NCI-H510A (cell line): Measurements from ENCODE around the gene CD96.

Experiments used
- DNase-seq: peaks from one replicate; lab custom pipeline; 2025; lab: John Stamatoyannopoulos, UW

Gene CD96

GRCh38 chr3:111566844-111567243 lies 24.8 kb downstream of the CD96 start:
- DNase-seq: no peak

- no peak for DNase-seq
These were observed 26.4 kb downstream of the CD96 start for GRCh38 chr3:111568355-111568754.

- no peak for DNase-seq
These were observed 26.9 kb downstream of the CD96 start for GRCh38 chr3:111568911-111569310.

GRCh38 chr3:111570404-111571030 lies 28.5 kb downstream of the CD96 start:
- DNase-seq: no peak

- no peak for DNase-seq
These were observed 29.3 kb downstream of the CD96 start for GRCh38 chr3:111571282-111571681.

GRCh38 chr3:111571907-111572460 lies 30.0 kb downstream of the CD96 start:
- DNase-seq: no peak

- DNase-seq: no peak
These were observed 35.1 kb downstream of the CD96 start for GRCh38 chr3:111577113-111577512.

GRCh38 chr3:111577798-111578685 lies 36.0 kb downstream of the CD96 start:
- DNase-seq: no peak

GRCh38 chr3:111578867-111579266 lies 36.9 kb downstream of the CD96 start:
- no peak for DNase-seq

GRCh38 chr3:111579495-111579894 lies 37.5 kb downstream of the CD96 start:
- DNase-seq: no peak

- no peak for DNase-seq
These were observed 39.6 kb downstream of the CD96 start for GRCh38 chr3:111581403-111582119.

GRCh38 chr3:111582120-111582474 lies 40.1 kb downstream of the CD96 start:
- no peak for DNase-seq

- DNase-seq: no peak
These were observed 42.7 kb downstream of the CD96 start for GRCh38 chr3:111584744-111585143.

- DNase-seq: no peak
These were observed 43.2 kb downstream of the CD96 start for GRCh38 chr3:111585217-111585616.

- DNase-seq: no peak
These were observed 46.5 kb downstream of the CD96 start for GRCh38 chr3:111588527-111588926.

- no peak for DNase-seq
These were observed 47.5 kb downstream of the CD96 start for GRCh38 chr3:111589303-111590142.

GRCh38 chr3:111590143-111590491 lies 48.1 kb downstream of the CD96 start:
- no peak for DNase-seq

- no peak for DNase-seq
These were observed 49.6 kb downstream of the CD96 start for GRCh38 chr3:111591555-111591954.

GRCh38 chr3:111592143-111592542 lies 50.1 kb downstream of the CD96 start:
- no peak for DNase-seq

GRCh38 chr3:111592936-111593335 lies 50.9 kb downstream of the CD96 start:
- DNase-seq: no peak

- no peak for DNase-seq
These were observed 51.7 kb downstream of the CD96 start for GRCh38 chr3:111593666-111594065.

GRCh38 chr3:111594205-111594604 lies 52.2 kb downstream of the CD96 start:
- DNase-seq: no peak
